ENCODE results near the gene DCP1B.

The DCP1B gene

GRCh38 chr12:1918081-1918883 is 86.0 kb downstream of the DCP1B start, which contains the start of gene CACNA2D4:
TSS of gene CACNA2D4 (minus strand) at chr12:1918652. CDS start at chr12:1918473, 179 bp downstream.
- no peak for DNase-seq

DNA sequence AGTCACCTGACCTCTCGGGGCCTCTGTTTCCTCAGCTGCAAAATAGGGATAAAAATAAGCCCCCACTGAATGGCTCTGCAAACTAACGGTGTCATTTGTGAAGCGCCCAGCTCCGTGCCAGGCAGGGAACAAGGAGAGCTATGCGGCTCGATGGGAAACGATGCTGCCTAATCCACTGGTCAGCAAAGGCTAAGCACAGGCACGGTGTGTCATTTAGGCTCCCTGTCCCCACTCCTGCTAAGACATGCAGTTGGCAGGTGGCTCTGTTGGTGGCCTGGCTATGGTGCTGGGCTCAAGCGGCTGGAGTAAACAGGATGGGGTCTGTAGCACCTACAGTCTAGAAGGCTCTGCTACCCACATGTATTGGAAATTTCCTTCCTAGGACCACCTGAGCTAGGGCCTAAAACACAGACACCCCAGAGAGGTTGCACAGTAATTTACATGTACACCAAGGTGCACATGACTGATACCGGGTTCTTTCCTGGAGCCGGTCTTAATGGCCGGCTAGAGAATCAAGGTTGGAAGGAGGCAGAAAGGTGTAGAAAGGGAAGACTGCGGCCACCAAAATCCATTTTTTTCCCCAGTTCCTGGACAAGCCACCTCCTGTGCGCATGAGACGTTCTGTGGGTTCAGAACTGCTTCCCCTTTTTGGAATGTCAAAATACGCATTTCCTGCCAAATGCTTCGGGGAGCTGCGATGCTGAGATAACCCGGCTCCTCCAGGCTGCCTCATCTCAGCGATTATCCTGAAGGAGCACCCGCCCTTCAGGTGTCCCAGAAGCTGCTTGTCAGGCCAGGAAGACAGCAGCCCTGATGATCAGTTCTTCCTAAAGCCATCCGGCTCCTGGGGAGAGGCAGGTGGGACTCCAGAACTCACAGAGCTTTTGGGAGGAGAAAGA is 86.8 kb downstream of the DCP1B start:
- no peak for DNase-seq

DNA sequence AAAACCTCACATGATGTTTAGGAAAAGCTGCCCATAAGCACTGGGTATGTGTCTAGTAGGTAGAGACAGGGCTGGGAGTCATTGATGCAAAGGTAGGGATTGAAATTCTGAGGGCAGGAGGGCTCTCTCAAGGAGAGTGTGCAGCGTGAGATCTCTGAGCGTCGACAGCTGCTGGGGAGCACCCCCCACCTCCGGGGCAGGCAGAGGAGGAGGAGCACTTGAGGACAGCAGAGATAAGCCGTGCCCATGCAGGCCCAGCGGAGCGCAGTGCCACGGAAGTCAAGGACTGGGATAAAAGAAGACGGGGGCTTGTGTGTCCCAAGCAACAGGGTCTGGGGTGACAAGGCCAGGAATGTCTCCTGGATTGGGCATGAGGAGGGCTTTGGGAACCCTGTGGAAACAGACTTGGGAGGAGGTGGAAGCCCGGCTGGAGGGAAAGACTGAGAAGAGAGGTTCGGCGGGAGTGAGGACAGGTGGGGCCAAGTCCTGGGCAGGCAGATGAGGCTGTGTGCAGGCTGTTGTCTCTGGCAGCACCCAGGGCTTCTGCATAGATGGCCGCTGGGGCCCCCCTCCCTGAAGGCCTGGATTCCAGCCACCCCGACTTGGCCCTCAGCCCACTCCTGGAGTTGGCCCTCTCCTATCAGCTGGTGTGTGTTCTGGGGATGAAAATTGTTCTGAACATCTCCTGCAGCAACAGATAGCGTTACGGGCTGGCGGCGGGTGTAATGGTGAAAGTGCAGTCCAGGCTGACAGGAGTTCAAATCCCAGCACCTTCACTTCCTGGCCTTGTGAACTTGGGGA is 87.7 kb downstream of the DCP1B start:
- no peak for DNase-seq

DNA sequence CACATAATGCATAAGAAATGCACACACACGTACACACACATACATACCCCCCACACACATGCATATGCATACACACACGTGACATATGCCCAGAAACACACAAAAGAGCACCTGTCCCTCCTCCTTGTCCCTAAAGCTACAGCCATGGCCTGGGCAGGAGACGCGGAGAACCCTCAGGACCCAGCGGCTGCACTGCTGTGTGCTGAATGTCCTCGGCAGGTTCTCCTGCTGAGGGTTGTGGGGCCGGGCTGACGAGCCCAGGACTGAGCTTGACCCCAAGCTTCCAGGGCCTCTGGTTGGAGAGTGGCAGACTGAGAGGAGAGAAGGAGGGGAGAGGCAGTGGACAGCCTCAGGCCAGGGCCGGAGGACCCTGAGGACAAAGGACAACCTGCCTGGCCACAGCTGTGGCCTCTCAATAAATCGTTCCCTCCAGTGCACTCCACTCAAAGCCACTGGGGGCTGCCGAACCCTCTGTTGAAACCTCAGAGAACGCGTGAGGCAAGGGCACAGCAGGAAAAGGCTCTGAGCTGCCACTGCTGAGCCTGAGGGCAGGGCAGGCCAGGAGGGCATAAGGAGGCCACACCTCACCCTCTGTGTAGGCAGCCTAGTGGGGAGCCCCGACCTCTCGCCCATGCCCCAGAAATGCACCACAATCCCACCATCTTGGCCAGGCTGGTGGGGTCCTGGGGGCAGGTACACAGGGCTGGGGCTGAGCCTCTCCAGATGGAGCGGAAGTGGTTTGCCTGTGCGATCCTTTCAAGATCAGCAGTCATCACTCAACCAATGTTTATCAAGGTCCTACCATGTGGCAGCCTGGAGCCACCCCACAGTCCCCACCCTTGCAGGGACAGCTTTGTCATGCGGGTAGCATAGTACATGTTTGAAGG is 88.9 kb downstream of the DCP1B start:
- DNase-seq: no peak

- DNase-seq: no peak
Observed at GRCh38 chr12:1914114-1914911, 89.9 kb downstream of the DCP1B start.

DNA sequence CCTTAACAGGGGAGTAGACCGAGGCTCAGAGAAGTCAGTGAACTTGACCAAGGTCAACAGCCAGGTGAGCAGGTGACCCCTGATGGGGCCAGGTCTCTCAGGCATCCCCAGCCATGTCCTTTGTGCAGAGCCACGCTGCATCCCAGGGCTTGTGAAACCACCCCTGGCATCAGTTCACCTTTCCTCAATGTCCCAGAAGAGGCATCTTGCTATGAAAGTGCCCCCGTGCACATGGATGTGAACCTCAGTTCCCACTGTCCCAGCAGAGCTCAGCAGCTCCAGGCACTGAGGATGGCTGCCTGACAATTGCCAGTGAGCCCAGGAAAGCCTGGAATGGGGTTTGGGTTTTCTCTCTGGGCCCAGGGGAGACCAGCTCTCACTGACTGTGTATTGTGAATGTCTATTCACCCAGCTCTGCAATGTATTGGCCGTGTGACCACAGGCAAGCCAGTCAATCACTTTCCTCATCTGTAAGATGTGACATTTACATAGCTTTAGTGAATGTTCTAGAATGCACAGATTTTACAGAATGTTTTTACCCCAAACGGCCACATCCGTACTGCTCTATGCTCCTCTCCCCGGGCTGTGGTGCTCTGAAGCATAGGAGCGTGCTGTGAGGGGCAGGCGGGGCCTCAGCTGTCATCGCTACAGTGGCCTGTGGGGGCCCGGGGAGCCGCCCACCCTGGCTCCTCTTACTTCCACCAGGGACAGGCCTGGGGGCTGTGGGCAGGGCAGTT is 90.7 kb downstream of the DCP1B start:
- no peak for DNase-seq

GRCh38 chr12:1912580-1913376 is 91.5 kb downstream of the DCP1B start:
- DNase-seq: no peak

- no peak for DNase-seq
Observed at GRCh38 chr12:1911598-1912575, 92.4 kb downstream of the DCP1B start.

- DNase-seq: no peak
Observed at GRCh38 chr12:1910468-1910867, 93.8 kb downstream of the DCP1B start.

DNA sequence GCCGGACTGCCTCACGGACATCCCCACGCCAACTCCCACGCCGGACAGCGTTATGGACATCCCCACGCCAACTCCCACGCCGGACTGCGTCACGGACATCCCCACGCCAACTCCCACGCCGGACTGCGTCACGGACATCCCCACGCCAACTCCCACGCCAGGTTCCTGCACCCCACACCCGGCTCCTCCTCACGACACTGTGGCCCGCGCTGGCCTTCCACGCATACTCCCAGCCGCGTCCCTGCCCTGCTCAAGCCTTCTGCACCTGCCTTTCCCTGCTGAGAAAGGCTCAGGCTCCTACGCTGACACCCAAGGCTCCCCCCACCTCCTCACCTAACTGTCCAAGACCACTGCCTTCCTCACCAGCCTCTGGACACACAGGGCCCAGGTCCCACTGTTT is 95.5 kb downstream of the DCP1B start:
- DNase-seq: no peak

GRCh38 chr12:1907652-1908611 is 96.3 kb downstream of the DCP1B start:
- no peak for DNase-seq

DNA sequence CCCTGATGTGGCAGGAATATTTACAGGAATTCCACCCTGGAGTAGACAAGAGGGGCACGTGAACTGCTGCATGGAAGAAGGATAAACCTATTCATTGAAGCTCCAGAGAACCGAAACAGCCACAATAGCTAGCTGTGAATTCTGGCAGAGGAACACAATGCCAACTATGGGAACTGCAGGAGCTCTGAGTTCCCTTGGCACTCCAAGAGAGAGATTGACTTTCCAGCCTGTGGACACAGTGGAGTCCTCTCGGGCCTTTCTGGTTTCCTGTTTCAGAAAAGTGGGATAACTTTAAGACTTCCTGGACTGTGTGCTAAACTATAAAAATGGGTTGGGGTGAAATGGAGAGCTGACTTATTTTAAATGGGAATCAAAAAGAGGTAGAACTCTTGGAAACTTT is 97.7 kb downstream of the DCP1B start:
- no peak for DNase-seq

- DNase-seq: no peak
Observed at GRCh38 chr12:1904875-1905274, 99.4 kb downstream of the DCP1B start.

- no peak for DNase-seq
Observed at GRCh38 chr12:1896964-1897363, 107.3 kb downstream of the DCP1B start.
